H9 (cell line): Measurements from ENCODE around the gene FSIP1. TPM values are rescaled to one million over a fixed set of nuclear protein-coding genes. Genes with fewer than 3 reads are reported as not detected.

Source experiments
- DNase-seq: peaks from one replicate; pipeline ENCODE4 v3.0.0-alpha.2; 2017
- H2AFZ ChIP-seq: one replicate; pipeline ENCODE4 v1.6.1; 2013; ENCODE audit warnings: mild to moderate bottlenecking, low read length, control low read depth, moderate library complexity
- H2AK5ac ChIP-seq: 2 replicates; pipeline ENCODE4 v1.6.1; 2013; ENCODE audit warnings: low read length, control low read depth, mixed read lengths; ENCODE audit not compliant: insufficient read length
- H2BK120ac ChIP-seq: one replicate; pipeline ENCODE4 v1.6.1; 2013; ENCODE audit warnings: low read depth, mild to moderate bottlenecking, low read length, control low read depth, inconsistent platforms; ENCODE audit not compliant: poor library complexity, severe bottlenecking
- H2BK12ac ChIP-seq: 2 replicates; pipeline ENCODE4 v1.6.1; 2013; ENCODE audit warnings: low read length, control low read depth, mixed read lengths, low read depth; ENCODE audit not compliant: insufficient read length
- H2BK15ac ChIP-seq: 2 replicates; pipeline ENCODE4 v1.6.1; 2013; ENCODE audit warnings: low read depth, low read length, control low read depth
- H2BK20ac ChIP-seq: one replicate; pipeline ENCODE4 v1.6.1; 2013; ENCODE audit warnings: low read depth, mild to moderate bottlenecking, low read length, control low read depth, inconsistent platforms; ENCODE audit not compliant: poor library complexity, severe bottlenecking
- H2BK5ac ChIP-seq: 2 replicates; pipeline ENCODE4 v1.6.1; 2013; ENCODE audit warnings: low read length, control low read depth, mixed read lengths; ENCODE audit not compliant: insufficient read length
- H3K14ac ChIP-seq: 2 replicates; pipeline ENCODE4 v1.6.1; 2013; ENCODE audit warnings: low read length, control low read depth; ENCODE audit not compliant: insufficient read depth
- H3K18ac ChIP-seq: 2 replicates; pipeline ENCODE4 v1.6.1; 2013; ENCODE audit warnings: low read depth, mild to moderate bottlenecking, mixed read lengths, low read length, control low read depth; ENCODE audit not compliant: insufficient read length
- H3K23ac ChIP-seq: 2 replicates; pipeline ENCODE4 v1.6.1; 2013; ENCODE audit warnings: low read length, control low read depth, mixed read lengths, low read depth; ENCODE audit not compliant: insufficient read length
- H3K23me2 ChIP-seq: 2 replicates; pipeline ENCODE4 v1.6.1; 2013; ENCODE audit warnings: low read depth, mild to moderate bottlenecking, mixed read lengths, low read length, control low read depth; ENCODE audit not compliant: insufficient read length, poor library complexity, severe bottlenecking
- H3K27ac ChIP-seq: 2 replicates; pipeline ENCODE4 v1.5.1; 2013; ENCODE audit warnings: low read length, control low read depth, mixed read lengths, low read depth; ENCODE audit not compliant: insufficient read length
- H3K27me3 ChIP-seq: 2 replicates; pipeline ENCODE4 v1.6.1; 2013; ENCODE audit warnings: low read length, control low read depth, inconsistent platforms; ENCODE audit not compliant: insufficient read depth
- H3K4ac ChIP-seq: 2 replicates; pipeline ENCODE4 v1.6.1; 2013; ENCODE audit warnings: low read depth, mild to moderate bottlenecking, control low read depth, inconsistent platforms, low read length, moderate library complexity
- H3K4me1 ChIP-seq: 2 replicates; pipeline ENCODE4 v1.6.1; 2013; ENCODE audit warnings: low read length, control low read depth, inconsistent platforms; ENCODE audit not compliant: insufficient read depth
- H3K4me2 ChIP-seq: 2 replicates; pipeline ENCODE4 v1.6.1; 2013; ENCODE audit warnings: low read length, control low read depth, mixed read lengths; ENCODE audit not compliant: insufficient read length, insufficient read depth
- H3K56ac ChIP-seq: 2 replicates; pipeline ENCODE4 v1.6.1; 2013; ENCODE audit warnings: low read depth, mild to moderate bottlenecking, mixed read lengths, low read length, control low read depth; ENCODE audit not compliant: insufficient read length
- H3K79me1 ChIP-seq: 2 replicates; pipeline ENCODE4 v1.6.1; 2013; ENCODE audit warnings: low read depth, mild to moderate bottlenecking, moderate library complexity, low read length, control low read depth, inconsistent platforms; ENCODE audit not compliant: insufficient read depth, poor library complexity, severe bottlenecking
- H3K79me2 ChIP-seq: 2 replicates; pipeline ENCODE4 v1.6.1; 2013; ENCODE audit warnings: low read length, control low read depth, inconsistent platforms; ENCODE audit not compliant: insufficient read depth
- H3K9ac ChIP-seq: 2 replicates; pipeline ENCODE4 v1.6.1; 2013; ENCODE audit warnings: low read length, control low read depth, mixed read lengths; ENCODE audit not compliant: insufficient read length; ENCODE audit errors: extremely low read depth
- H3K9me3 ChIP-seq: one replicate; pipeline ENCODE4 v1.6.1; 2013; ENCODE audit warnings: low read depth, low read length, inconsistent platforms; ENCODE audit not compliant: control insufficient read depth
- H3T11ph ChIP-seq: one replicate; pipeline ENCODE4 v1.6.1; 2013; ENCODE audit warnings: mild to moderate bottlenecking, low read length, control low read depth, inconsistent platforms
- H4K20me1 ChIP-seq: one replicate; pipeline ENCODE4 v1.6.1; 2013; ENCODE audit not compliant: control insufficient read depth, insufficient read length, insufficient read depth
- H4K5ac ChIP-seq: 2 replicates; pipeline ENCODE4 v1.6.1; 2013; ENCODE audit warnings: low read depth, mild to moderate bottlenecking, mixed read lengths, low read length, control low read depth; ENCODE audit not compliant: insufficient read length
- H4K8ac ChIP-seq: replicated peaks from 2 replicates; pipeline ENCODE4 v1.6.1; 2013; ENCODE audit warnings: low read length, control low read depth, mixed read lengths, low read depth; ENCODE audit not compliant: insufficient read length
- H4K91ac ChIP-seq: 2 replicates; pipeline ENCODE4 v1.6.1; 2013; ENCODE audit warnings: low read depth, mild to moderate bottlenecking, moderate library complexity, mixed read lengths, low read length, control low read depth; ENCODE audit not compliant: insufficient read length
- H3K27ac Mint-ChIP-seq, 3 experiments: 2 replicates in 2 of 3; 3 replicates in 1 of 3; pipeline ENCODE4 v1.8.0; 2020 to 2021; ENCODE audit warnings: mixed read lengths in 3 of 3, mild to moderate bottlenecking in 1 of 3, moderate library complexity in 1 of 3
- H3K27me3 Mint-ChIP-seq: 2 replicates; pipeline ENCODE4 v1.8.0; 2021; ENCODE audit warnings: low read depth, mild to moderate bottlenecking, moderate library complexity, mixed read lengths
- H3K36me3 Mint-ChIP-seq, 3 experiments: 2 replicates in 2 of 3; 3 replicates in 1 of 3; pipeline ENCODE4 v1.8.0; 2020 to 2021; ENCODE audit warnings: low read depth in 3 of 3, mixed read lengths in 3 of 3; ENCODE audit not compliant: insufficient read depth in 1 of 3
- H3K4me1 Mint-ChIP-seq, 2 experiments: 2 replicates each; pipeline ENCODE4 v1.8.0; 2020; ENCODE audit warnings: mixed read lengths in 2 of 2
- H3K4me3 Mint-ChIP-seq, 2 experiments: 2 replicates in 1 of 2; 3 replicates in 1 of 2; pipeline ENCODE4 v1.8.0; 2020 to 2021; ENCODE audit warnings: mild to moderate bottlenecking in 2 of 2, mixed read lengths in 2 of 2, moderate library complexity in 1 of 2
- H3K9me3 Mint-ChIP-seq, 2 experiments: 2 replicates in 1 of 2; 3 replicates in 1 of 2; pipeline ENCODE4 v1.8.0; 2020; ENCODE audit warnings: mild to moderate bottlenecking in 2 of 2, mixed read lengths in 2 of 2, moderate library complexity in 1 of 2
- CTCF ChIP-seq: fragments of 200-600 bp; sonication (generic); conservative IDR thresholded peaks from 3 replicates; pipeline ENCODE4 v1.8.0; 2021; ENCODE audit warnings: antibody characterized with exemption, mild to moderate bottlenecking
- WGBS: extraction: QIAGEN DNeasy Blood & Tissue Kit; methylation state at CpG from one replicate; pipeline ENCODE4 v1.1.7; 2013; ENCODE audit warnings: missing lambda C conversion rate, low lambda C conversion rate, mixed read lengths; ENCODE audit not compliant: insufficient read length; ENCODE audit errors: extremely low coverage; 5-methylcytosine and 5-hydroxymethylcytosine counted together
- total RNA-seq: library from RNA; stranded (reverse); gene quantifications from 2 replicates; pipeline ENCODE4 v1.2.1, GENCODE V29; 2021

FSIP1 gene
- total RNA-seq, 1 experiment from 2014 or later, result 0.96 TPM

GRCh38 chr15:39579487-39580116, 203.0 kb downstream of the FSIP1 start:
- H2BK12ac ChIP-seq, result no peak overlapping the region

More at GRCh38 chr15:39579487-39580116, 203.0 kb downstream of the FSIP1 start:
- Mint-ChIP-seq H3K36me3 (peaks cover 19 to 29% (median 27%) of the 10 kb centered on the region in 3 experiments; a peak in 6 of 7 replicates), H3K27me3 (peaks cover 24% of the 10 kb centered on the region), H3K9me3 (peaks cover 0 to 5% of the 10 kb centered on the region in 2 experiments; a peak in 2 of 5 replicates), H3K27ac (peak overlapping the region in 2 of 3 experiments; percentile 95 to 99; a peak in 5 of 7 replicates), H3K4me3 (peak overlapping the region; percentile 90 to 91), H3K4me1 (peaks cover 33 to 44% of the 10 kb centered on the region in 2 experiments)
- Histone ChIP-seq H3K23me2 (peaks cover 15% of the 10 kb centered on the region), H4K20me1 (no peaks in the 10 kb centered on the region), H3K27ac (peak overlapping the region; percentile 6), H3K4me2 (peak overlapping the region; percentile 90), H3K18ac (peak overlapping the region; percentile 90), H2BK20ac (no peak overlapping the region), H3K4me1 (no peaks in the 10 kb centered on the region; the same call in 1 of the 2 replicates), H2BK120ac (peak overlapping the region; percentile 98), H3K27me3 (no peaks in the 10 kb centered on the region), H4K5ac (peak overlapping the region; percentile 30), H3K14ac (peak overlapping the region; percentile 82; the same call in 1 of the 2 replicates), H2AFZ (no peak overlapping the region), H3K79me1 (no peaks in the 10 kb centered on the region), H3K79me2 (no peaks in the 10 kb centered on the region; the same call in 1 of the 2 replicates), H3T11ph (peak overlapping the region; percentile 85), H2AK5ac (peak overlapping the region; percentile 16), H3K56ac (no peak overlapping the region), H3K23ac (no peak overlapping the region), H2BK15ac (no peak overlapping the region), H3K9ac (peak overlapping the region; percentile 66), H4K91ac (no peak overlapping the region), H3K9me3 (no peaks in the 10 kb centered on the region), H3K4ac (peak overlapping the region; percentile 50; the same call in 1 of the 2 replicates), H4K8ac (no peak overlapping the region), H2BK5ac (no peak overlapping the region)
- TF ChIP-seq CTCF, result no peak
- WGBS, result no CpG with 5 or more reads among the region's 18 CpGs
- DNase-seq, result peak; percentile 90
